Measurements from ENCODE around the gene STH.

- no peak for TF ChIP-seq CTCF (IDR thresholded peaks at IDR 0.05; ENCODE audit: insufficient read depth, low read length, poor library complexity, severe bottlenecking)
- TF ChIP-seq EZH2phosphoT487 (conservative IDR thresholded peaks at IDR 0.05; ENCODE audit: low read length): no peak
Observed at GRCh38 chr17:45963889-45964288, 35.2 kb upstream of the STH start.

All from SU-DHL-6 (cell line).